Left ventricle myocardium inferior (tissue), 1 donor: Measurements from ENCODE around the gene LRP1B. TPM values are rescaled to one million over a fixed set of nuclear protein-coding genes. Genes with fewer than 3 reads are reported as not detected.

Experiments used
- DNase-seq: peaks from one replicate; pipeline ENCODE4 v3.0.0-alpha.2; 2020
- H3K27ac ChIP-seq: fragments of 200-600 bp; replicated peaks from 2 replicates; pipeline ENCODE4 v1.8.0; 2021
- H3K27me3 ChIP-seq: fragments of 200-600 bp; 2 replicates; pipeline ENCODE4 v1.8.0; 2021; ENCODE audit warnings: low read depth
- H3K36me3 ChIP-seq: fragments of 200-600 bp; 2 replicates; pipeline ENCODE4 v1.8.0; 2021
- H3K4me1 ChIP-seq: fragments of 200-600 bp; 2 replicates; pipeline ENCODE4 v1.8.0; 2021
- H3K4me3 ChIP-seq: fragments of 200-600 bp; 2 replicates; pipeline ENCODE4 v1.8.0; 2021; ENCODE audit warnings: mild to moderate bottlenecking, moderate library complexity
- H3K9me3 ChIP-seq: fragments of 200-600 bp; replicated peaks from 2 replicates; pipeline ENCODE4 v1.8.0; 2021
- intact Hi-C: fragments of 100-400 bp; cut with micrococcal nuclease; formaldehyde crosslinking; loops from one replicate; pipeline ENCODE4 v1.11.0; 2022
- total RNA-seq: library from RNA; stranded (reverse); fragmentation: NEBNext Ultra II Directional; extraction: Animal tissue kit (Norgen Biotek cat#: 25700); gene quantifications from one replicate; pipeline ENCODE4 v1.2.1, GENCODE V29; 2021
- TF ChIP-seq, protein P1 (sequence below): fragments of 200-600 bp; IDR thresholded peaks from 2 replicates; pipeline ENCODE4 v1.8.0; 2021; ENCODE audit warnings: antibody characterized with exemption, mild to moderate bottlenecking, borderline replicate concordance
- donor health status: DM: no; HTN: yes; CAD: no; lungs with severe emphysema.

LRP1B gene
- total RNA-seq, 1 donor from 2014 or later: 0.08 TPM

DNA sequence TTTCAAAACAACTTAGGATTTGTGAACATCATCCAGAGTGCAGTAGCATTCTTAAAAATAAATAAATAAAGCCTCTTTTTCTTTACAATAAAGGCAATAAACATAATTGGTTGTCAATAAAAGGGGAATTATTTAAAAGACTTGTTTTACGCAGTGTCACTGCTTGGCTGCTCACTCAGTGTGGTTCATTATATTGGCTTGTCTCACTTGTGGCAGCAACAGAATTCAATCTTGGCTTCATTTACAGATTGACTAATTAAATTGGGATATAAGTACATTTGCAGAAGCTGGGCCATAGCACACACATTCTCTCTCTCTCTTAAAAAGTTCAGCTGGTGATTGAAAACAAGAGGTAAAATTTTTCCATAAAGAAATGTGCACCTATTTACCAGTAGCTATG is 1027.6 kb downstream of the LRP1B start:
- Histone ChIP-seq H3K4me3 (no peak overlapping the region), H3K9me3 (no peaks in the 10 kb centered on the region), H3K27ac (no peak overlapping the region), H3K27me3 (no peaks in the 10 kb centered on the region), H3K36me3 (no peaks in the 10 kb centered on the region), H3K4me1 (no peaks in the 10 kb centered on the region)
- TF ChIP-seq, protein P1, sequence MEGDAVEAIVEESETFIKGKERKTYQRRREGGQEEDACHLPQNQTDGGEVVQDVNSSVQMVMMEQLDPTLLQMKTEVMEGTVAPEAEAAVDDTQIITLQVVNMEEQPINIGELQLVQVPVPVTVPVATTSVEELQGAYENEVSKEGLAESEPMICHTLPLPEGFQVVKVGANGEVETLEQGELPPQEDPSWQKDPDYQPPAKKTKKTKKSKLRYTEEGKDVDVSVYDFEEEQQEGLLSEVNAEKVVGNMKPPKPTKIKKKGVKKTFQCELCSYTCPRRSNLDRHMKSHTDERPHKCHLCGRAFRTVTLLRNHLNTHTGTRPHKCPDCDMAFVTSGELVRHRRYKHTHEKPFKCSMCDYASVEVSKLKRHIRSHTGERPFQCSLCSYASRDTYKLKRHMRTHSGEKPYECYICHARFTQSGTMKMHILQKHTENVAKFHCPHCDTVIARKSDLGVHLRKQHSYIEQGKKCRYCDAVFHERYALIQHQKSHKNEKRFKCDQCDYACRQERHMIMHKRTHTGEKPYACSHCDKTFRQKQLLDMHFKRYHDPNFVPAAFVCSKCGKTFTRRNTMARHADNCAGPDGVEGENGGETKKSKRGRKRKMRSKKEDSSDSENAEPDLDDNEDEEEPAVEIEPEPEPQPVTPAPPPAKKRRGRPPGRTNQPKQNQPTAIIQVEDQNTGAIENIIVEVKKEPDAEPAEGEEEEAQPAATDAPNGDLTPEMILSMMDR: no peak
- DNase-seq: no peak
- intact Hi-C loops: no loop called here

DNA sequence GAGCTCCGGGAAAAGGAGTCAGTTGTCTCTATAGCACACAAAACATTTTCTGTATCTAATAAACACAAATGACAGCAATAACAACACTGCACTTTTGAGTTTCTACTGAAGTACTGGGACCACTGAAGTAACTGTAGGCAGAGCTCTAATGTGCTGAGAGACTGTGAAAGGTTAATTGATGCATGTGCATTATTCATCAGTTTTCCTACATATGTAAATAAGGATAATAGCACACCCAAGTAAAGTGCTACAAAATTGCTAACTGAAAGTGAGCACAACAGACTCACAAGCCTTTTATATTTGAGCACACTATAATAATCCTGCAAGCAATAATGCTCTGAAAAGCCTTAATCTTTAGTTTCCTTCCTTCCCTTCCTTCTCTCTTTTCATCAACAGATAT is 1051.6 kb downstream of the LRP1B start:
- no peaks in the 10 kb centered on the region for H3K36me3 ChIP-seq
- TF ChIP-seq, protein P1: no peak
- intact Hi-C loops: no loop called here
- H3K4me1 ChIP-seq: peaks cover 5% of the 10 kb centered on the region
- no peak overlapping the region for H3K4me3 ChIP-seq
- no peak overlapping the region for H3K27ac ChIP-seq
- H3K27me3 ChIP-seq: no peaks in the 10 kb centered on the region
- DNase-seq: no peak
- H3K9me3 ChIP-seq: no peaks in the 10 kb centered on the region

DNA sequence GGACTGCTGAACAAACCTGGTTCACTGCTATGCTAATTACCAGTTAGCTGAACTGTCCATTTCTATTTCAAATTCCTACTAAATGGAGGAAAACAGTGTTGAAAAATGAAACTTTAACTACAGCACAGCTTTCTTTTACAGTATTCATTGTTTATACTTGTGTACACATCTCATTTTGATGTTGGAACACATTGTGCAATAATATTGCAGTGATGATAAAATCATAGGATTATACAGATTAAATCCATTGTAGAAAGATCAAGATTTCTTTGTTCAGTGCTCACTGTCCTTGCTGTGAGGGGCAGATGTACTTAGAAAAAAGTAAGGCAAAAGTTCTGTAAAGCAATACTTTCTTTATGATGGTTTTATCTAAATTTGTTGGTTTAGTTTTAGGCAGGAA is 1055.1 kb downstream of the LRP1B start:
- DNase-seq: no peak
- no peak overlapping the region for H3K4me3 ChIP-seq
- intact Hi-C loops: no loop called here
- peaks cover 5% of the 10 kb centered on the region for H3K4me1 ChIP-seq
- TF ChIP-seq, protein P1: no peak
- no peaks in the 10 kb centered on the region for H3K27me3 ChIP-seq
- H3K36me3 ChIP-seq: no peaks in the 10 kb centered on the region
- no peak overlapping the region for H3K27ac ChIP-seq
- H3K9me3 ChIP-seq: no peaks in the 10 kb centered on the region

DNA sequence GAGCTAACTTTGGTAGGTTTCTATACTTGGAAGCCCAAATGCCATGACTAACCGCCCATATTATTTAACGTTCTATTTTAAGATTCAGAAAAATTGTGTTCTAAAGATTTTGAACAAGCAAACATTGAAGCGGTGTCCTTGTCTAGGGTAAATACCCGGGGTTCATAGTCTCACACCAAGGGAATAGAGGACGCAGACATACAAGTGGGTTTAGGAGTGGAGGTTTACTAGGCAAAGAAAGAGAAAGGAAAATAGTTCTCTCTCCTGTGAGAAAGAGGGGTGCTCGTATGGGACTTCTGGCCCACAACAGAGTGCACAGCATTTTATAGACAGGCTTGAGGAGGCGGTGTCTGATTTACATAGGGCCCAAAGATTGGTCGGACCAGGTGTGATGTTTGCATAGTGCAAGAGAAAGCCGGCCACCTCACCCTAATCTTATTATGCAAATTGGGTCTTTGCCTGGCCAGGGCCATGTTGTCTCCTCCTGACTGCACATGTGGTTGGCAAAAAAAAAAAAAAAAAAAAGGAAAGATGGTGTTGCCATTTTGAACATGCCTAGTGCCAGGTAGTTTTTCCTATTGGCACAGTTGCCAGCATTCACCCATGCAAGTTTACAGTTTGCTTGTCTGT is 1062.6 kb downstream of the LRP1B start:
- no peak overlapping the region for H3K27ac ChIP-seq
- H3K27me3 ChIP-seq: no peaks in the 10 kb centered on the region
- intact Hi-C loops: no loop called here
- no peaks in the 10 kb centered on the region for H3K4me1 ChIP-seq
- H3K36me3 ChIP-seq: no peaks in the 10 kb centered on the region
- DNase-seq: no peak
- H3K9me3 ChIP-seq: no peaks in the 10 kb centered on the region
- TF ChIP-seq, protein P1: no peak
- H3K4me3 ChIP-seq: no peak overlapping the region

DNA sequence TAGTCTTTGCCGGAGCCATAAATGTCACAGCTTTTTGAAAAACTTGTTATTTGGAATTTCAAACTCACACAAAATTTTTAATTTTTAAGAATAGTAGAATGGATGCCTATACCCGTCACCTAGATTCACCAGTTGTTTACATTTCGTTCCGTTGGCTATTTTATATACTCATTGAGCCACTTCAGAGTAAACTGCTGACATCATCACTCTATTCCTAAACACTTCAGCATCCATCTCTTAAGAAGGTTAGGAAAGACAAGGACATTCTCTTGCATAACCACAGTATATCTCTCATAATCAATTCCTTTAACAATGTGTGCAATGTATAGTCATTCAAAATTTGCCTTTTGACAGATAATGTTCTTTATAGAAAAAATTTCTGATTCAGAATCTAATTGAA is 1065.8 kb downstream of the LRP1B start:
- Histone ChIP-seq H3K27ac (no peak overlapping the region), H3K36me3 (no peaks in the 10 kb centered on the region), H3K4me1 (peaks cover 4% of the 10 kb centered on the region), H3K9me3 (no peaks in the 10 kb centered on the region), H3K4me3 (no peak overlapping the region), H3K27me3 (no peaks in the 10 kb centered on the region)
- DNase-seq: no peak
- TF ChIP-seq, protein P1: no peak
- intact Hi-C loops: no loop called here

DNA sequence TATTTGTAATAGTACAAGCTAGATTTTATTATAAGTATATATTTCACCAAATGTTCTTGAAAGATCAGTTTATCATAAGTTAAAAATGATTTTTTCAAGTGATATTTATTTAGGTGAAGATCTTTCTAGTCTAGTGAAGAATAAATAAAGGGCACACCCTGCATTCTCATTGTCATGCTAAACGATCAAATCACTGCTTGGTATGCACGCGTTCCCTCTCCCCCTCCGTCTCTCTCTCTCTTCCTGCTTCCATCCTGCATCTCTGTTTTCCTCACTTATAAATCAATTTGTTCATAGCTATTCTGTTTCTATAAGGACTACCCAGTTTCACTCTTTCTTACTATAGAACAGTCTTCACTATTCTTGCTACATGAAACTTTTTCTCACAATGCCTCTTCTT is 1067.4 kb downstream of the LRP1B start:
- no peaks in the 10 kb centered on the region for H3K36me3 ChIP-seq
- no peaks in the 10 kb centered on the region for H3K9me3 ChIP-seq
- intact Hi-C loops: no loop called here
- H3K4me3 ChIP-seq: no peak overlapping the region
- TF ChIP-seq, protein P1: no peak
- DNase-seq: no peak
- H3K27me3 ChIP-seq: no peaks in the 10 kb centered on the region
- peaks cover 4% of the 10 kb centered on the region for H3K4me1 ChIP-seq
- no peak overlapping the region for H3K27ac ChIP-seq
